ENCODE results near the gene MDC1. TPM values are rescaled to one million over a fixed set of nuclear protein-coding genes. Genes with fewer than 3 reads are reported as not detected.
A peak's percentile ranks its signal among the peaks of the same experiment; 100 is the strongest.

Gene MDC1
- total and polyA plus RNA-seq, 8 donors, result 28.2 to 53.6 (median 48.8) TPM

GRCh38 chr6:30732237-30732943 lies 15.3 kb upstream of the MDC1 start:
- H3K36me3 ChIP-seq, result peaks cover 0 to 100% of the 10 kb centered on the region in 2 donors
- DNase-seq (no peak), ATAC-seq (no peak)
- intact Hi-C loops (cut with DNase I), result loop anchor here (10.0 kb wide), 2 partner anchors 48 to 142 kb away; partner anchors contain the start of gene PPP1R18 (in 1 of the 2)
- TF ChIP-seq, protein P1, sequence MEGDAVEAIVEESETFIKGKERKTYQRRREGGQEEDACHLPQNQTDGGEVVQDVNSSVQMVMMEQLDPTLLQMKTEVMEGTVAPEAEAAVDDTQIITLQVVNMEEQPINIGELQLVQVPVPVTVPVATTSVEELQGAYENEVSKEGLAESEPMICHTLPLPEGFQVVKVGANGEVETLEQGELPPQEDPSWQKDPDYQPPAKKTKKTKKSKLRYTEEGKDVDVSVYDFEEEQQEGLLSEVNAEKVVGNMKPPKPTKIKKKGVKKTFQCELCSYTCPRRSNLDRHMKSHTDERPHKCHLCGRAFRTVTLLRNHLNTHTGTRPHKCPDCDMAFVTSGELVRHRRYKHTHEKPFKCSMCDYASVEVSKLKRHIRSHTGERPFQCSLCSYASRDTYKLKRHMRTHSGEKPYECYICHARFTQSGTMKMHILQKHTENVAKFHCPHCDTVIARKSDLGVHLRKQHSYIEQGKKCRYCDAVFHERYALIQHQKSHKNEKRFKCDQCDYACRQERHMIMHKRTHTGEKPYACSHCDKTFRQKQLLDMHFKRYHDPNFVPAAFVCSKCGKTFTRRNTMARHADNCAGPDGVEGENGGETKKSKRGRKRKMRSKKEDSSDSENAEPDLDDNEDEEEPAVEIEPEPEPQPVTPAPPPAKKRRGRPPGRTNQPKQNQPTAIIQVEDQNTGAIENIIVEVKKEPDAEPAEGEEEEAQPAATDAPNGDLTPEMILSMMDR (IDR thresholded peaks at IDR 0.05), result no peak
- peaks cover 6 to 67% of the 10 kb centered on the region in 2 donors for H3K4me1 ChIP-seq
- H3K27me3 ChIP-seq, result no peaks in the 10 kb centered on the region
- no peak overlapping the region for H3K4me3 ChIP-seq
- no peak overlapping the region for H3K27ac ChIP-seq
- H3K9me3 ChIP-seq, result no peaks in the 10 kb centered on the region

DNA sequence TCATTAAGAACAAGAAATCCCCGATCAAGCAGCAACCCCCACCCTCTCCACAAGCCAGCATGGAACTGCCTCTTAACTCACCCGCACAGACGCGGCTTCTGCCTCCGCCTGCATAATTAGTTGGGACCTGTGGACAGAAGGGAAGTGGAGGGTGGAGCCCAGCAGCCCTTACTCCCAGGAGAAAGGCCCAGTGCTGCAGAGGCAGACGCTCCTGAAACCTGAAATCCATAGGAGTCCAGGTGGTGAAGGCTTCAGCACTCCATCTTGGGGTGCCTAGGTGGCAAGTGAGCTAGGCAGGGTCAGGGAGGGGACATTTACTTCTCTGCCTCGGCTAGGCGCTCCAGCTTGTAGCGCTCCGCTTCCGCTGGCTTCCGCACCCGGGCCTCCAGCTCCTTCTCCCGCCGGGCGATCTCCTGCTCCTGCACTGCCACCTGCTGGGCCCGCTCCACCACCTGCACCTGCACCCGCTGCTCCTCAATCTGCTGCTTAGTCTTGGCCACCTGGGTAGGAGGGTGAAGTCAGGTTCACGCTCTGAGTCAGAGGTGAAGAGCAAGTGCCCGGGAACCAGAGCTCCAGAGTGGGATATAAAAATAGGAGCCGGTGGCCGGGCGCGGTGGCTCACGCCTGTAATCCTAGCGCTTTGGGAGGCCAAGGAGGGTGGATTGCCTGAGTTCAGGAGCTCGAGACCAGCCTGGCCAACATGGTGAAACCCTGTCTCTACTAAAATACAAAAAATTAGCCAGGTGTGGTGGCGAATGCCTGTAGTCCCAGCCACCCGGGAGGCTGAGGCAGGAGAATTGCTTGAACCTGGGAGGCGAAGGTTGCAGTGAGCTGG lies 13.7 kb upstream of the MDC1 start:
- H3K4me3 ChIP-seq, result no peak overlapping the region
- ATAC-seq (peak; percentile 96), DNase-seq (peak in 3 of 4 donors; percentile 71 to 93 (median 84))
- no peak overlapping the region for H3K27ac ChIP-seq
- no peaks in the 10 kb centered on the region for H3K9me3 ChIP-seq
- intact Hi-C loops (cut with DNase I), result loop anchor here (10.0 kb wide), 2 partner anchors 46 to 144 kb away; partner anchors contain the start of gene PPP1R18 (in 1 of the 2)
- peaks cover 0 to 100% of the 10 kb centered on the region in 2 donors for H3K36me3 ChIP-seq
- TF ChIP-seq, protein P1 (IDR thresholded peaks at IDR 0.05), result peak; percentile 40 to 61
- no peaks in the 10 kb centered on the region for H3K27me3 ChIP-seq
- H3K4me1 ChIP-seq, result peaks cover 0 to 56% of the 10 kb centered on the region in 2 donors

GRCh38 chr6:30727920-30728553 lies 11.0 kb upstream of the MDC1 start:
- TF ChIP-seq, protein P1 (IDR thresholded peaks at IDR 0.05), result no peak
- H3K4me3 ChIP-seq, result no peak overlapping the region
- ATAC-seq (no peak), DNase-seq (no peak)
- H3K9me3 ChIP-seq, result no peaks in the 10 kb centered on the region
- intact Hi-C loops (cut with DNase I), result no loop called here
- peak overlapping the region in 1 of 2 donors; percentile 0 for H3K27ac ChIP-seq
- no peaks in the 10 kb centered on the region for H3K27me3 ChIP-seq
- peaks cover 5 to 100% of the 10 kb centered on the region in 2 donors for H3K36me3 ChIP-seq
- H3K4me1 ChIP-seq, result peaks cover under 1 to 70% of the 10 kb centered on the region in 2 donors

DNA sequence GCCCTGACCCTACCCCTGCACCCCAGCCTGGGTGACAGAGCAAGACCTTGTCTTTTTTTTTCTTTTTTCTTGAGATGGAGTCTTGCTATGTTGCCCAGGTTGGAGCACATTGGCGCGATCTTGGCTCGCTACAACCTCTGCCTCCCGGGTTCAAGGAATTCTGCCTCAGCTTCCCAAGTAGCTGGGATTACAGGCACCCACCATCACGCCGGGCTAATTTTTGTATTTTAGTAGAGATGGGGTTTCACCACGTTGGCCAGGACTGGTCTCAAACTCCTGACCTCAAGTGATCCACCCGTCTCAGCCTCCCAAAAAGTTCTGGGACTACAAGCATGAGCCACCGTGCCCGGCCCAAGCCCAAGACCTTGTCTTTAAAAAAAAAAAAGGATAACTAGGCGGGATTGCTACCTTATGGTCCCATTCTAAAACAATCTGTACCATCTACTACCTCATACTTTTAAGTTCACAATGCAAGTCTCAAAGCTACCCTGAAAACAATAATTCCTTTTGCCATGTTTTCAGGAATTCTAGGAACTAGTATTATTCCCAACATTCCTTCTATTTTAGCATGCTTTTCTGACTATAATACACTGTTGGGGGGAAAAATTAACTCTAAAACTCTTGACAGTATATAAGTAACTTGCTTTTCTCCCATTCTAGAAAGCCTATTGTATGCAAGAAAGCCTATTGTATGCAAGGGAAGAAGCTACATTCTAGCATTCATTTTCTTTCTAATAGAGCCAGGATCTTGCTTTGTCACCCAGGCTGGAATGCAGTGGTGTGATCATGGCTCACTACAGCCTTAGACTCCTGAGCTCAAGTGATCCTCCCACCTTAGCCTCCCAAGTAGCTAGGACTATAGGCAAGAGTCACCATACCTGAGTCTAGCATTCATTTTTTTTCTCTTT lies 9.7 kb upstream of the MDC1 start:
- H3K27ac ChIP-seq, result peak overlapping the region in 1 of 2 donors; percentile 10
- peaks cover 8 to 100% of the 10 kb centered on the region in 2 donors for H3K36me3 ChIP-seq
- peaks cover 11 to 71% of the 10 kb centered on the region in 2 donors for H3K4me1 ChIP-seq
- H3K9me3 ChIP-seq, result no peaks in the 10 kb centered on the region
- DNase-seq, result no peak
- TF ChIP-seq, protein P1 (IDR thresholded peaks at IDR 0.05), result no peak
- H3K4me3 ChIP-seq, result no peak overlapping the region
- ATAC-seq, result no peak
- H3K27me3 ChIP-seq, result no peaks in the 10 kb centered on the region
- intact Hi-C loops (cut with DNase I), result no loop called here
